ENCODE measurements around the gene TMEM63A.
A peak's percentile ranks its signal among the peaks of the same experiment; 100 is the strongest.

Gene TMEM63A

DNA sequence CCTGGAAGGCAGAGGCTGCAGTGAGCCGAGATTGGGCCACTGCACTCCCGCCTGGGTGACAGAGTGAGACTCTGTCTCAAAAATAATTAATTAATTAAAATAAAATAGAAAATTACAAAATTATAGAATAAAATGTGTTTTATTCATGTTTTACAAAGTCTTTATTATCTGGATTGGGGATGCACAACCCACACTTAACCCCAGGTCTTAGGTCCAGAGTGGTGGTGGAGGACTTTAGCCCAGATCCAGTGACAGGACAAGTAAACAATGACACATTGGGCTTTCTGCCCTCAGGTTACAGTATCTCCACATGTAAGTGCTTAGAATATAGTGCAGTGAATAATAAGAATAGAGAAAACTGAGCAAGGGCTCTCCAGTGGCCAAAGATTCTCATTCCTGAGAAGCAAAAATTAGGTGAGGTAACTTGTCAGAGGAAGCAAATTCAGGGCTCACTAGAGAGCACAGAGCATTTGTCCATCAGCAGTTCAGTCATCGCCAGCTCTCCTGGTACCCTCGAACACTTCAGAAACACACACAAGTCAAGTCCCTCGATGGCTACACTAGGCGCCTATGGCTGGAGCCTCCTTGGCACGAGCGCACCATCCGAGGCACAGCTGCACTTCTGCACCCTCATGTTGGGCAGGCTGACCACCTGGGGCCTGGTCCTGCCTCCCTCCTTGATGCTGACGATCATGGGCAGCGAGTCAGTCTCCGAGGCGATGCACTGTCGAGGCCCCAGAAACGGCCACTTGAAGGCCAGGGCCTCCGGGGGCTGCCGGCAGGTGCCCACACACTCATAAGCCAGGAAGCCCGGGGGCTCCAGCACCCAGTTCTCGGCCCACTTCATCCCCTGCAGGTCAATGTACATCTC lies 4.2 kb upstream of the TMEM63A start:
- no peak for DNase-seq

GRCh38 chr1:225885336-225885735 lies 3.2 kb upstream of the TMEM63A start:
- no peak for DNase-seq

DNA sequence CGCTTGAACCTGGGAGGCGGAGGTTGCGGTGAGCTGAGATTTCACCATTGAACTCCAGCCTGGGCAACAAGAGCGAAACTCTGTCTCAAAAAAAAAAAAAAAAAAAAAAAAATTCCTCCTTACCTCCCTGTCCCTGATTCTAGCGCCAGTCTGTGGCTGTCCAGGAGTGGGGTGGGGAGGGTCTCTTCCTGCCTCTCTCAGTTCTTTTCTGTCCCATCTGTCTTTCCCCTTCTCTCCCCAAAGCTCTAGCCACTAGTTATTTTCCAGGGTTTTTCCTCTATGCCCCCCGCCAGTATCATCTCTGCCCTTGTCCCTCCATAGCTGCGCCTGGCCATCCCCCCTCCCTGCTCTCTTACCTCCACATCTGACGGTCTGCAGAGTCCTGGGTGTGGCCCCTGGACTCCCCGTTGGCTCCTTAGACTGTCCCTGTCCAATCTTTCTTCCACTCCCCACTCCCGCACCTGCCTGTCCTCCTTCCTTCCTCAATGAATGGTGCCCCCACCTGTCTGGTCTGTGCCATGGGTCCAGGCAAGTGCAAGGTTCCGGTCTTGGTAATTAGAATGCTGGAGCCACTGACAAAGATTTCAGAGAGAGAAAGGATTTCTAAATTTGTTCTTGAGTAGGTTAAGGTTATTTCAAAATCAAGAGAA lies 1.6 kb upstream of the TMEM63A start:
- no peak for DNase-seq

- DNase-seq = peak in 32 of 56 donors; percentile 21 to 75 (median 59)
Observed at GRCh38 chr1:225882694-225883615, 775 bp upstream of the TMEM63A start.

DNA sequence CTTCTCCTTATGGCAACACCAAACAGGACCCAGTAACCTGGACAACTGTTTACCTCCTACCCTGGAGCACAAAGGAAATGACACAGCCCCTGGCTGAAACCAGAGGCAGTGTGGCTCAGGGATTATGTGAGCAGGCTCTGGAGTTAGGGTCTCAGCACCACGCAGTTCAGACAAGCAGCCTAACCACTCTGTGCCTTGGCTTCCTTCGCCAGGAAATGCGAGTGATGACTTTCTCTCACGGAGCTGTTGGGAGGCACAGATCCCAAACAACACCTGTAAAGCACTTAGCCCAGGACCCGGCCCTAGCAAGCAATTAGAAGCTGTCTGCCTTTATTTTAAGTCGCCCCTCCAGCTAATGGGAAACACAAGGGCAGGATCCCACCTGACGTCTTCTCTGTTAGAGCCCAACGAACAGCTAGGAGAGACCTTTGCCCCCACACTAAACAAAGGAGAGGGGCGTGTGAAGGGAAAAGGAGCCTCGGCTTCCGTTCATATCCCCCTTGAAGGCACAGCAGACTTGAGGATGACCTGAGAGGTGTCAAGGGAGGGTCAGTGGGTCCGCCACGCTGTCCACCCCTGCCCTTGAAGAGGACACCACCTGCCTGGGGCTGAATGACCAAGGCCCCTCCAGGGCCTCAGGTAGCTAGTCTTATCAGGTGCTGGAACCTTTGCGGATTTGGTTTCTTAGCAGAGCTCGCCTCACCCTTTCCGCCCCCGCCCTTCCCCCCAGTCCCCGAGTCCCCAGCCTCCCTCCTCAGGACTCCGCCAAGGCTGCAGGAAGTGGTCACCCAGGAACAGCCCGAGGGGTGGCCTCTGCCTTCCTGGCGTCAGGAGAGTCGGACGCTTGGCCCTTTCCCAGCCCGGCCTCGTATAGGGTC lies 860 bp downstream of the TMEM63A start:
- peak in 8 of 56 donors; percentile 28 to 48 (median 38) for DNase-seq

DNA sequence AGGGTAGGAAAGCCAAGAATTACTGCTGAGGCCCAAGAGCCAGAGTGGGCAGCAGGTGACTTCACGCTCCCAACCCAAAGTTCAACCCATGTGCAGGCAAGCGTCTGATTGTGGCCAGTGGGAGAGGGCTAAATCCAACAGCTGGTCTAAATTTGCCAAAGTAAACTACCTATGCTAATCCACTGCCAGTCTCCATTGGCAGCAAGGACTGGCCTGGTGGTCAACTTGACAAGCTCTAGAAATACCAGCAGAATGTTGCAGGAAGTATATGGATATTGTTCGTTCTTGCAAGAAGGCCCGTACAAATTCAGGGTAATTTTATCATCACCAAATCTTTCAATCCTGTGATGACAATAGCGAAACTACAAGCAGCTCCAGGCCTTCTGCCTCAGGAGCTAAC lies 1.5 kb downstream of the TMEM63A start:
- DNase-seq = peak in 1 of 56 donors; percentile 46

- peak in 50 of 56 donors; percentile 26 to 88 (median 66) for DNase-seq
Observed at GRCh38 chr1:225880222-225880588, 2.0 kb downstream of the TMEM63A start.

DNA sequence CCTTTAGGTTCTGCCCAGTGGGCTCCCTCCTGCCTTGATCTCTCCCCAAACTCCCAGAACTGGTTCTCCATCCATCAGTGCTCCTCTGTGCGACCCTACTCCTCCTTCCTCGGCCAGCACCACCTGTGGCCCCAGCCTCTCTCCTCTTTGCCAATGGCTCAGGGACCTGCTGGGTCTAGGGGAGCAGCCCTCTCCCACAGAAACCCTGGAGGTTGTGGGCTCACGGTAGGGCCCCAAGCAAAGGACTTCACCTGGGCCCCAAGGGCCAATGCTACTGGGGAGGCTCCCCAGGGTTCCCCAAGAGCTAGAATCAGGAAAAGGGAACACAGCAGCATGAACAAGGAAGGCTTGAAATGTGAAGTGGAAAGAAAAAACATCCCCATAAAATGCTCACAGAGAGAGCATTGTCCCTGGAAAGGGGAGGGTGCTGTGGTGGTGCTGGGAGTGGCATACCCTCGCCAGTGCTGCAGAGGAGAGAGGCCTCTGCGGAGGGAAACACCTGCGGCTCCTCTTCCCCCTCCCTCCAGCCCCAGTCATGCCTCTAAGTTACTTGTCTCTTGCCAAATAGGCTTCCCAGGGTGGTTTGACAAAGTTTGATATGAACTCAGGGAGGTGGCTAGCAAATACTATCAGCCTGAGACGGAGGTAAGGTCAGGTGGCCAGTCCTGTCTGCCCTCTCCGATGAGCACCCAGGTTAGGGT lies 2.5 kb downstream of the TMEM63A start:
- DNase-seq = peak in 27 of 56 donors; percentile 12 to 73 (median 48)

DNA sequence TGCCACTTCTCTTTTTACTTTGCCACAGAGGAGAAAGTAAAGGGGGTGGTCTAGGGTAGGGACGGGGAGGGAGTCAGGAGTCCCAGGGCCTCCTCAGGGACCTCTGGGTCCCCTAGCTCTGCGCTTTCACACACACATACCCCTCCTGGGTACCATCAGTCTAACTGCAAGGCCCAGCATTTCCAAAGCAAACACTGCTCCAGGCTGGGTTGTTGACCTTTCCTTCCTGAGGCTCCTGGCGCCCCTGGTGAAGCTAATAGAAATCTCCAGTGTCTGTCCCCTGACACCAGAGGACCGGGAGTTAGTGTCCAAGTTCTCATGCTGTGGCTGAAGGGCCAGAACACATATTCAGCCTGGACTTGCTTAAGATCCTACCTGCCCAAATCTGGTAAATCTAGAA lies 3.9 kb downstream of the TMEM63A start:
- no peak for DNase-seq

DNA sequence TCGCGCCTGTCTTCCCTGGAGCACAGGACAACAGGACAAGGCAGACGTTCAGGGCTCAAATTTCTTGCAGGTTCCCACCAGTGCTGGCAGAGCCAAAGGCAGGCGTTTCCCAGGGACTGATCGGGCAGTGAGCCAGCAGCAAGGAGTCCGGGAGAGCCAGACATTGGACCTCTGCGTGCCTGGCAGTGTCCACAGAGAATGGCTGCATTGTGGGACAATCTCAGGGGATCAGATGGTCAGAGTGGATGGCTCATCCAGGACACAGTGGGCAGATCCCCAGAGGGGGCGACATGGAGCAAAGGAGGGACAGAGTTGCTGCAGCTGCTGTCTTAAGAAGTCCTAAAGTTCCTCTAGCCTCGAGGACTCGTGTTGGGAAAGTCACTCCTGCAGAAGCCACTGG lies 4.6 kb downstream of the TMEM63A start:
- DNase-seq = peak; percentile 32 to 96 (median 82)

DNA sequence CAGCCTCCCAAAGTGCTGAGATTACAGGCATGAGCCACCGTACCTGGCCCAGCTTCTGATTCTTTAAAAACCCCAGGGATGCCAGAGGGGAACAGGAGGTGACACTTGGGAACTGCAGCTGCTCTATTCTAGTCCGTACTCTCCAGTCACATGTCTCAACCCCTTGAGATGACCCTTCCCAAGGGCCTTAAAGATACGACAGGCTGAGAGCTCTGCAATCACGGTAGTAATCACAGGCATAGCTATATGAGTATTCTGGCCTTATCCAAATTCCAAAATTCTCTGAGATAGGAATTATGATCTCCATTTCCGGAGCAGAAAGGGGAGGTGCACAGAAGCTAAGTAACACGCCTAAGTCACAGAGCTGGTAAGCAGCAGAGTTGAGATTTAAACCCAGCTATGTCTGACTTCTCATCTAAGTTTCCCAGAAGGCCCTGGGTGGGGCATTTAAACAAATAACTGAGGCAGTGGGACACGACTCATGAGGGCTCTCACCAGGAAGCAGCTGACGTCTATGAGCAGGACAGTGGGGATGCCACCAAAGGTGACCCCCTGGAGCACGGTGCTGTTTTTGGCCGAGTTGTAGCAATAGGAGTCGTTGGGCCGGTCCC lies 5.2 kb downstream of the TMEM63A start:
- peak in 1 of 56 donors; percentile 64 for DNase-seq

DNA sequence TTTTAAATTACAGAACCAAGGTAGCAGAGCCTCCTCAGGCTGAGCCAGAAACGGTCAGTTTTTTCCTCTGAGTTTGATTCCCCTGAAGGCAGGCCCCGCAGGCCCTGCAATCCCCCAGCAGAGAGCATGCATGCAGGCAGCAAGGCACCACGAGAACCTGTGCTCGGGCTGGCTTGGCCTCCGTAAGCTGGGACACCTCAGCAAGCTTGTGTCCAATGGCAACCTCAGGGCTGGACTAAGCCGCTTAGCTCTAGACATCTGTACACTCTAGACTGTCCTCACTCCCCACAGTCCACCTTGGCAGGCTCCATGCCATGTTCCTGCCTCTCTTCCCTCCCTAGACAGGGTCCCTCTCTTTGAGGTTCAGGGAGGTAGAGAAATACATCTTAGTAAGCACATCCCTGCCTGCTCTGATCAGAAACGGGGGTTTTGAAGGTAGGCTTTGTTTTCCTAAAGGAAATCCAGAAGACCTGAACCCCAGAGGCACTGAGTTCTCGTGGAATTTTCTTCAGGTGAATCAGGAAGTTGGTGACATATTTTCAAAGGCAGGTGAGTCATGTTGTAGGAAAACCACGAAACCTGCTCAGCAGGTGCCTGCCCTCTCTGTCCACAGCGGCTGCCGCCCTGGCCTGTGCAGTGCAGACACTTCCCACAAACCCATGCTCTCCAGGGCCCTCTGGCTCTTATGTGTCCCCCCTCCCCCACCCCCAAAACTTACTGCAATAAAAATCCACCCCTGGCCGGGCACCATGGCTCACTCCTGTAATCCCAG lies 7.0 kb downstream of the TMEM63A start:
- DNase-seq = no peak

- DNase-seq = no peak
Observed at GRCh38 chr1:225874431-225874830, 7.7 kb downstream of the TMEM63A start.

GRCh38 chr1:225873281-225873850 lies 8.8 kb downstream of the TMEM63A start:
- DNase-seq = no peak

DNA sequence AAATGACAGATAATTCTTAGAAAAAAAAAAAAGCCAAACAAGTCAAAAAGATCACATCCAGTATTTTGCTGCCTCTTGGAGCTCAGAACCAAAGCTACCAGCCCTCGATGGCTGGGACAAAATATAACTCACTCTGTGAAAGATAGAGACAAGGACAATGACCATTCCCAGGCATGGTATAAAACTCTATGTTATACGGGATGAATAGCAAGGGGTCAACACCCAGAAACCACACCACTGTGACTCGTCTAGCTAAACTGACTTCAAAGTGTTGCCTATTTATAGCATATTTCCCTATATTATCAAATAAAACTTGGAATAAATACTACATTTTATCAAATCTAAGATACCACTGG lies 10.1 kb downstream of the TMEM63A start:
- DNase-seq = no peak

DNA sequence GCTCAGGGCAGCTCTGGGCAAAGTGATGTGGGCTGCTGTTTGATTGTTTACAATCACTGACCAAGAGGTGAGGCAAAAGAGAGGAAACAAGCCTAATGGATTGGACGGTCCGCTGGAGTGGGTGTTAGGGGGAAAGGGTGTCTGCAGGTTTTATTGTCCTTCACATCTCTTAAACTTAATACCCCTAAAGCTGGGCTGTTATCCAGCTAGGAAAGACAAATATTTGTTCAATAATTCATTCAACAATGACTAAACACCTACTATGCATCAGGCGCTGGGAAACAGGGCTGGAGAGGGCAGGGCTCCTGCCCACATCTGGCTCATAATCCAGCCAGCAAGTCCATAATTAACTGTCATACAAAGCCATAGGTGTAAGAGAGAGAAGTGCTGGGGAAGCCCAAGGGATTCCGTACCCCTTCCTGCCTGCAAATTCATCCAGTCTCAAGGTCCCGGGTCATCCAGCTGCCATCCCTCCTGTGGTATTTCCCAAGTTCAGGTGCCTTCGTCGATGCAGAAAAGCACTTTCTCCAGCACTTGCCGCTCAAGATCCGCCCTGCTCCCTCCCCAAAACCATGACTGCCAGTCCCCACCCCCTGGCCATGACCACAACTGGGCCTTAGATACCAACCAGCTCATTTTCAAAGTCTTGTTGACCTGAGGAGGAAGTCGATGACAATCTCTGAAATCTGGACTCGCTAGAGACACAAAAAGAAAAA lies 10.7 kb downstream of the TMEM63A start:
- no peak for DNase-seq

DNA sequence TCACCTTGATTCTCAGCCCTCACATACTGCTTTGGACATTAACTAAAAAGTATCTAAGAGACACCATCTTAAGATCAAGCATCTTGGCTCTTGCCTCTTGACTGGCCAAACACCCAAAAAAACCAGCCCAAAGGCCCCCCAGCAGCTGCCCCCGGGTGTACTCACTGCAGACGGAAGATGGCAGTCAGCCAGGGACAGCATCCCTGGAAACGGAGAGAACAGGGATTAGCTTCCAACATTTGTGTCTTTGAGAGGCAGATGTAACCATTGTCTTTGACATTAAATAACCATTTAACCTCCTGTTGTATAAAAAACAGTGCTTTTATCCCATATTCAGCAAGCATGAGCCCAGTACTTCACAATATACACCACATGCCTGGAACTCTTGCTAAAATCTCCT lies 11.3 kb downstream of the TMEM63A start:
- DNase-seq = peak in 6 of 56 donors; percentile 16 to 45 (median 28)

All from amygdala (tissue), 56 donors.